Activated naive CD8-positive, alpha-beta T cell treated with anti-CD3 and anti-CD28 coated beads, Interleukin-2, amount 50 U/mL, for 24 hours (primary cell): ENCODE measurements around the gene CLDN14.
A peak's percentile ranks its signal among the peaks of the same experiment; 100 is the strongest.

Experiments
- ATAC-seq: fragments of 150-1000 bp; cut with Tn5 transposase; one replicate; pipeline ENCODE4 v1.10.0; 2021
- DNase-seq: peaks from one replicate; pipeline ENCODE4 v3.0.0; 2021
- H3K27ac Mint-ChIP-seq: one replicate; pipeline ENCODE4 v1.8.0; 2021; ENCODE audit warnings: mild to moderate bottlenecking, mixed read lengths
- H3K27me3 Mint-ChIP-seq: one replicate; pipeline ENCODE4 v1.8.0; 2021; ENCODE audit warnings: mixed read lengths
- H3K36me3 Mint-ChIP-seq: one replicate; pipeline ENCODE4 v1.8.0; 2021; ENCODE audit warnings: low read depth, mixed read lengths
- H3K4me1 Mint-ChIP-seq: one replicate; pipeline ENCODE4 v1.8.0; 2021; ENCODE audit warnings: mixed read lengths
- H3K4me3 Mint-ChIP-seq: one replicate; pipeline ENCODE4 v1.8.0; 2021; ENCODE audit warnings: mild to moderate bottlenecking, moderate library complexity, mixed read lengths
- H3K9me3 Mint-ChIP-seq: one replicate; pipeline ENCODE4 v1.8.0; 2021; ENCODE audit warnings: mixed read lengths

Gene CLDN14

DNA sequence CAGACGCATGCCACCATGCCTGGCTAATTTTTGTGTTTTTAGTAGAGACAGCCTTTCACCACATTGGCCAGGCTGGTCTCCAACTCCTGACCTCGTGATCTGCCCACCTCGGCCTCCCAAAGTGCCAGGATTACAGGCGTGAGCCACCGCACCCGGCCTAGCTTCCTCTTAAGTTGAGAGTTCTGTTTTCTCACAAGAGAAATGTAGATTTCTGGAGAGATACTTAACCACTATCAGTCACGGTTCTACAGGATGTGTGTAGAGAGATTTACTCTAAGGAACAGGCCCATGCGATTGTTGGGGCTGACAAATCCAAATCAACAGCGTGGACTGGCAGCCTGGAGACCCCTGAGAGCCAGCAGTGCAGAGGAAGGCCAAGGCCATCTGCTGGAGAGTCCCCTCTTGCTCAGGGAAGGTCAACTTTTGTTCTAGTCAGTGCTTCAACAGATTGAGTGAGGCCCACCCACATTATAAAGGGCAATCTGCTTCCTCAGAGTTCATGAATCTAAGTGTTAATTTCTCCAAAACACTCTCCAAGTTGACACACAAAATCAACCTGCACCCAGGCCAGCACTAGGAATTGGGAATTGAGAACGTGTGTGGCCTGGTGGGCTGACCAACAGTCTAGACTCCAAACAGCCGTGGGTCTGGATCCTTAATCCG is 56.0 kb downstream of the CLDN14 start:
- Mint-ChIP-seq H3K9me3 (no peaks in the 10 kb centered on the region), H3K4me3 (no peak overlapping the region), H3K4me1 (peaks cover 9% of the 10 kb centered on the region), H3K27ac (no peak overlapping the region), H3K36me3 (peaks cover 2% of the 10 kb centered on the region), H3K27me3 (peaks cover 3% of the 10 kb centered on the region)
- DNase-seq = no peak
- no peak for ATAC-seq

DNA sequence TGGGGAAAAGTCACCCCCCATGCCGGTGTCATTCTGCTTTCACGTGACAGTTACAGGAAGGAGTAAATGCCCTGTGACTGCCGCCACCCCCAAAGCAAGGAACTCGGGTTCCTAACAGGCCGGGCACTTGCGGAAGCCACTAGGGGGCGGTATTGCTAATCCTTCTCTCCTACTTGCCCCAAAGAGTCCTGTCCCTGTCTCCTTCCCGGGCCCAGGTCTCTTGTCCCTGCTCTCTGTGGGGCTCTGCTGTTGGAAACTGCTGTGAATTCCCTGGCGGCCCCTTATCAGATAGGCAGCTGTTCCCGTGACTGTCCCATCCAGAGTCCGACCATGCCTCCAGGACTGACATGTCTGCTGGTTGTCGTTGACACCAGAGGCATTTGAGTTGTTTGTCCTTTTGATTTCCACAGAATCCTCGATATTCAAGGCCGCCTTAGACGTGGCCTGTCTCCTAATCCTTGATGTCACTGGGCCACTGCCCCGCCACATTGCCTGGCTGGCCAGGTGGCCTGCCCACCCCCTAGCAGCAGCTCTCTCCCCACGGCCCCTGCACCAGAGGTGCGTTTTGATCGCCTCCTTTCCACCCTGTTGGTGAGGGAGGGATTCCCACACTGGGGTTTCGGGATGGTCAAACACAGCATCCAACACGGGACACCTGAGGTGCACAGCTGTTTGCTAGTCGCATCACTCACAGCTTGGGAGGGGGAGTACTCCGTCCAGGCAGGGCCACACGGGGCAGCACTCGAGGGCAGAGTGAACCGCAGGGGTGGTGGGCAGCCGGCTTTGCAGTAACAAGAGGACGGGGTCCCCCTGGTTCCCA is 57.4 kb downstream of the CLDN14 start:
- no peaks in the 10 kb centered on the region for H3K9me3 Mint-ChIP-seq
- no peak for ATAC-seq

DNA sequence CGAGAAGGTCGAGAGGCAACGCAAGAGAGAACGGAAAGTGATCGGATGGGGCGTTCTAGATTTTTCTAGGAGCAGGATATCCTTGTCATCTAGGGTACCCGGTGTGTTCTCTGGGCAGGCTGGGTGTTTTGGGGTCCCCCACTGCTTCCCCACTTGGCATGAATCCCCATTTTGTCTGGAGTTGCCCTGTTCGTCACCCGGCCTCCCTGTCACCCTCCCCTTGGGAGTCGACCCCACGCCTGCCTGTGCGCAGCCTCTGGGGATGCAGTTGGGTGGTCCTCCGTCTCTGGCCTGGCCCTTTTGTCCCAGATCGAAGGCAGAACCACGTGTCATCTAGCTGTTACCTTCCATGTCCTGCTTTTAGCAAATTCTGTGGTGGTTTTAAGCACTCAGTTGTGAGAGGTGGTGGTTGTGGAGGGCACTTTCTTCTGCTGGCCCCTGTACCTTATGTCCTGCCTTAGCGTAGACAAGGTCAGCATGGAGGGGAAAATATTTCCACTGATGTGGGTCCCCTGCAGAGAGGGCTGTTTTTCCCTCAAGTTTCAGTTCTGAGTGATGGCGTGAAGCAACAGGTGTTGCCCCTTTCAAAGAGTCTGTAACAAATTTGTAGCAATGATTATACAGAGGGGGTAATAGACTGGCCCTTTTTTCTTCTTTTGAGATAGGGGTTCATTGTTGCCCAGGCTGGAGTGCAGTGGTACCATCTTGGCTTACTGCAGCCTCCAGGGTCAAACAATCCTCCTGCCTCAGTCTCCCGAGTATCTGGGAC is 59.2 kb downstream of the CLDN14 start:
- DNase-seq = no peak
- H3K4me3 Mint-ChIP-seq = no peak overlapping the region
- H3K4me1 Mint-ChIP-seq = peaks cover 4% of the 10 kb centered on the region
- no peaks in the 10 kb centered on the region for H3K27me3 Mint-ChIP-seq
- no peak overlapping the region for H3K27ac Mint-ChIP-seq
- peaks cover 11% of the 10 kb centered on the region for H3K36me3 Mint-ChIP-seq
- H3K9me3 Mint-ChIP-seq = no peaks in the 10 kb centered on the region
- no peak for ATAC-seq

More for the DNA sequence above, 57.4 kb downstream of the CLDN14 start:
- DNase-seq = peak; percentile 62
- H3K36me3 Mint-ChIP-seq = peaks cover 5% of the 10 kb centered on the region
- H3K4me3 Mint-ChIP-seq = no peak overlapping the region
- peaks cover 4% of the 10 kb centered on the region for H3K4me1 Mint-ChIP-seq
- no peak overlapping the region for H3K27ac Mint-ChIP-seq
- H3K27me3 Mint-ChIP-seq = no peaks in the 10 kb centered on the region

DNA sequence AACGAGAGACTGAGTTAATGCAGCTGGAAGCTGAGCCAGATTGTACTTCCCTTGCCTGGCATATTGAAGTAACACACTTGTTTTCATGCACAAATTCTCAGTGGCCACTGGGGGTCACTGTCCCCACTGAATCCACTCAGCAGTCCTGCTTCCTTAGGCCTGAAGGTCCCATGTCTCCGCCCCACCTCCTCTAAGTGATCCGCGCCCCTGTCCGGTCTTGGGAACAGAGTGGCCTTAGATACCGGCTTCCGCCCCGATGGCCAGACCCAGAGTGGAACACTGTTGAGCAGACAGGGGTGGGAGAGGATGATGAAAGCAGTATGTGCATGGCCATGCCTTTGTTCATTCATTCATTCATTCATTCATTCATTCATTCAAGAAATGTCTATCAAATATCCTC is 59.9 kb downstream of the CLDN14 start:
- peaks cover 4% of the 10 kb centered on the region for H3K4me1 Mint-ChIP-seq
- DNase-seq (peak; percentile 60), ATAC-seq (peak; percentile 56)
- H3K27ac Mint-ChIP-seq = no peak overlapping the region
- peaks cover 14% of the 10 kb centered on the region for H3K36me3 Mint-ChIP-seq
- no peak overlapping the region for H3K4me3 Mint-ChIP-seq
- no peaks in the 10 kb centered on the region for H3K27me3 Mint-ChIP-seq
- no peaks in the 10 kb centered on the region for H3K9me3 Mint-ChIP-seq

DNA sequence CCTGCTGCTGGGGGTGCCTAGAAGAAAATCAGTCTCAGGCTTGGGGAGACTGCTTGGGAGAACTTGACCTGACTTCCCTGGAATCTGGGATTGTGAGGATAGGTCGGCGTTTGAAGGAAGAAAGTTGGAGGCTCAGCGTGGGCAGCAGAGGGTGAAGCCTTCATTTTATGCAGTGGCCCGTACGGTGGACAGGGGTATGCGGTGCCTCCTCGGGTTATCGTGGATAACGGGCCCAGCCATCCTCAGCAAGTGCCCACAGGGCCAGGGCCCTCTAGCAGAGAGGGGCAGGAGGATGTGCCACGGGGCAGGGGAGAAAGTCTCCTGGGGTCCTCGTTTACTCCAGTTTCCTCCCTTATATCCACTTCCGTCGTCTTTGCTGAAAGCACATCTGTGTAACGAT is 60.7 kb downstream of the CLDN14 start:
- no peaks in the 10 kb centered on the region for H3K9me3 Mint-ChIP-seq
- H3K4me3 Mint-ChIP-seq = no peak overlapping the region
- no peaks in the 10 kb centered on the region for H3K27me3 Mint-ChIP-seq
- peaks cover 4% of the 10 kb centered on the region for H3K4me1 Mint-ChIP-seq
- no peak overlapping the region for H3K27ac Mint-ChIP-seq
- ATAC-seq = no peak
- no peak for DNase-seq
- H3K36me3 Mint-ChIP-seq = peaks cover 19% of the 10 kb centered on the region

DNA sequence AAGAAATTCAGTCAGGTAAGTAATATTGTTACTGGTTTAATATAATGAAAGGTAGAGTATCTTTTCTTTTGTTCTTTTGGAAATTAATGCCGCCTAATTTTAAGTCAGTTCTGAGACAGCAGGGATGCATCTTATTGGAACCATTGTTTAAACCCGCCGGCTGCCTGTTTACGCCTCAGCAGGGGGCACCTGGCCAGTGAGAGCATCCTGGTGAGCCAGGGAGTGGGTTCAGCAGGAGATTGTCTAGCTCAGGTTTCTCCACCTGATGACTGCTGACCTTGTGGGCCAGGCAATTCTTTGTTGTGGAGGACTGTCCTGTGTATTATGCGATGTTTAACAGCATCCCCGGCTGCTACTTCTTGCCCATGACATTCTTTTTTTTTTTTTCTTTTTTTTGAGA is 64.5 kb downstream of the CLDN14 start:
- no peaks in the 10 kb centered on the region for H3K9me3 Mint-ChIP-seq
- H3K27ac Mint-ChIP-seq = no peak overlapping the region
- no peaks in the 10 kb centered on the region for H3K27me3 Mint-ChIP-seq
- ATAC-seq (no peak), DNase-seq (no peak)
- no peaks in the 10 kb centered on the region for H3K4me1 Mint-ChIP-seq
- H3K36me3 Mint-ChIP-seq = peaks cover 40% of the 10 kb centered on the region
- H3K4me3 Mint-ChIP-seq = no peak overlapping the region

DNA sequence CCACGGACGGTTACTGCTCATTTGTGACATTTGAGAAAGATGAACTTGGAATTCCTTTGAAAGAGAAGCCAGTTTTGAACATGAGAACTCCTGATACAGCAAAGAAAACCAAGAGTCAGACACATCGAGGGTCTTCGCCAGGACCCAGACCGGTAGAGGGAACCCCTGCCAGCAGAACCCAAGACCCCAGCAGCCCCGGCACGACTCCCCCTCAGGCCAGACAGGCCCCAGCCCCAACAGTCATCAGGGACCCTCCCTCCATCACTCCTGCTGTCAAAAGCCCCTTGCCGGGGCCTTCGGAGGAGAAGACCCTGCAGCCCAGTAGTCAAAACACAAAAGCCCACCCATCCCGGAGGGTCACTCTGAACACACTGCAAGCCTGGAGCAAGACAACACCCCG is 67.0 kb downstream of the CLDN14 start:
- Mint-ChIP-seq H3K4me3 (no peak overlapping the region), H3K27me3 (no peaks in the 10 kb centered on the region), H3K36me3 (peaks cover 48% of the 10 kb centered on the region), H3K27ac (no peak overlapping the region), H3K4me1 (no peaks in the 10 kb centered on the region), H3K9me3 (no peaks in the 10 kb centered on the region)
- no peak for ATAC-seq
- DNase-seq = no peak

DNA sequence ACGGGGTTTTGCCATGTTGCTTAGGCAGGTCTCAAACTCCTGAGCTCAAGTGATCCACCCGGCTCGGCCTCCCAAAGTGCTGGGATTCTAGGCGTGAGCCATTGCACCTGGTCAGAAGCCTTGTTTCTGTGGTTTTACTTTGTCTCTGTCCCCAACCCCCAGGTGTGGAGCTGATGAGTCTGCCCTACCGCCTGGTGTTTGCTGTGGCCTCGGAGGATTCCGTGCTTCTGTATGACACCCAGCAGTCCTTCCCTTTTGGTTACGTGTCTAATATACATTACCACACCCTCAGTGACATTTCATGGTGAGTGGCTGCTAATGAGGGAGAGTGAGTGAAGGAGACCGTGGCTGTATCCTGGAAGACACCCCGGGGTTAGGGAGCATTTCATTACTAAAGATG is 68.6 kb downstream of the CLDN14 start:
- Mint-ChIP-seq H3K4me3 (no peak overlapping the region), H3K36me3 (peaks cover 57% of the 10 kb centered on the region), H3K27me3 (no peaks in the 10 kb centered on the region), H3K4me1 (no peaks in the 10 kb centered on the region), H3K27ac (no peak overlapping the region), H3K9me3 (no peaks in the 10 kb centered on the region)
- no peak for ATAC-seq
- DNase-seq = no peak
